Stimulated activated CD8-positive, alpha-beta memory T cell treated with anti-CD3 and anti-CD28 coated beads, Interleukin-4, amount 100 ng/mL, for 24 hours (primary cell): ENCODE results near the gene CDH26.

Source experiments
- DNase-seq: peaks from one replicate; pipeline ENCODE4 v3.0.0-alpha.2; 2020; ENCODE audit warnings: low read depth

Gene CDH26

GRCh38 chr20:60063739-60064380 lies 105.6 kb downstream of the CDH26 start:
- DNase-seq = no peak
